ENCODE data around the gene OR2A1. TPM values are rescaled to one million over a fixed set of nuclear protein-coding genes. Genes with fewer than 3 reads are reported as not detected.
A peak's percentile ranks its signal among the peaks of the same experiment; 100 is the strongest.
"Not testable (repeated sequence)": the region's sequence is repeated elsewhere in the genome, so short reads cannot be mapped to it uniquely, and the experiment has no call there.

OR2A1 gene, protein sequence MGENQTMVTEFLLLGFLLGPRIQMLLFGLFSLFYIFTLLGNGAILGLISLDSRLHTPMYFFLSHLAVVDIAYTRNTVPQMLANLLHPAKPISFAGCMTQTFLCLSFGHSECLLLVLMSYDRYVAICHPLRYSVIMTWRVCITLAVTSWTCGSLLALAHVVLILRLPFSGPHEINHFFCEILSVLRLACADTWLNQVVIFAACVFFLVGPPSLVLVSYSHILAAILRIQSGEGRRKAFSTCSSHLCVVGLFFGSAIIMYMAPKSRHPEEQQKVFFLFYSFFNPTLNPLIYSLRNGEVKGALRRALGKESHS
- polyA plus RNA-seq (ENCODE audit: low read depth in 6 of 6) = 1 to 10 TPM in 1 of 6 donors, under 1 TPM in 1, not detected in 4; 0.21 to 1.5 TPM

DNA sequence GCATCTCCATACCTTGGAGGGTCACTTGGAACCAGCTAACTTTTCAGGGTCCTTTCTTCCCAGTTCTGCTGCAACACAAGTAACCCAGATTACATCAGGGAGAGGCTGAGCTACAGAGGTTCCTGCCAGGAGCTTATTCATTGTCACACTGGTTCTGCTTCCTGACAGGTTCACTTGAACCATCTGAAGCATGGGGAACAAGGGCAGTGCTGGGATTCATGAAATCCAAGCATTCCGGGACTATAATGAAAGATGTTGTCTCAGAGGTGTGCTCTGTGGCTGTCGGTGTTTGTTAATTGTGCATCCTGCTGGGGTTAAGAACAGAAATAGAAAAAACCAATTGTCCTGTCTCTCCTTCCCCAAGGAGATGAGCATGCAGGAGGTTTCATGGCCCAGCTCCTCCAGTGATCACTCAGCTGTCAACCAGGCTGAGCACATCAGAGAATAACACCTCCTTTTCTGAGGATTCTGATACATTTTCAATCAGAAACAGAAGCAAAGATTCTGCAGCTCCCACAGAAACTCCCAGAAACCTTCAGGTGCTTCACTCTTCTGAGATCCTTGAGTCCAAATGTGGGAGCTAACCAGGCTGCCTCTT is at the start of gene OR2A1:
TSS of gene OR2A1 (plus strand) at position 548 of the 598 bp plus-strand sequence. CDS start 5,706 bp downstream, outside the sequence.
- H3K4me1 Mint-ChIP-seq; H3K36me3 Mint-ChIP-seq; H3K27me3 Mint-ChIP-seq; H3K9me3 Mint-ChIP-seq; DNase-seq; ATAC-seq (ENCODE audit: low read depth in 2 of 2); H3K4me3 Mint-ChIP-seq: not testable (repeated sequence)
- peak within 1 kb of the TSS in 1 of 6 donors; percentile 15 for H3K27ac Mint-ChIP-seq

DNA sequence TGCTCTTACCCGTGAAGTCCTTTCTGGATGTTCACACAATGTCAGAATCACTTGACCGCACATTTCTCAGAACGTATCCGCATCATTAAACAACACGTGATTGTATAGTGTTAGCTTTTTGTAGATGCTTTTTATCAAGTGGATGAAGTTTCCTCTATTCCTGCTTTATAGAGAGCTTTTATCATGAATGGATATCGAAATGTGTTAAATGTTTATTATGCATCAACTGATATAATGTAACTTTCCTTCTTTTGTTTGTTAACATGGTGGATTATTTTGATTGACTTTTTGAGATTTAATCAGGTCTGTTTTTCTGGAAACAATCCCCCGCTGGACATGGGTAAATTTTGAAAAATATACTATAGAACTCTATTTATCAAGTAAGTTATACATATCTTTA is 47.5 kb upstream of the OR2A1 start, which contains the start of gene OR2A7:
TSS of gene OR2A7 (minus strand) at position 101 of the 400 bp plus-strand sequence. CDS start 5,164 bp downstream, outside the sequence.
- DNase-seq; H3K4me1 Mint-ChIP-seq; H3K36me3 Mint-ChIP-seq; ATAC-seq (ENCODE audit: low read depth in 2 of 2); H3K27ac Mint-ChIP-seq; H3K27me3 Mint-ChIP-seq; H3K9me3 Mint-ChIP-seq; H3K4me3 Mint-ChIP-seq: not testable (repeated sequence)

DNA sequence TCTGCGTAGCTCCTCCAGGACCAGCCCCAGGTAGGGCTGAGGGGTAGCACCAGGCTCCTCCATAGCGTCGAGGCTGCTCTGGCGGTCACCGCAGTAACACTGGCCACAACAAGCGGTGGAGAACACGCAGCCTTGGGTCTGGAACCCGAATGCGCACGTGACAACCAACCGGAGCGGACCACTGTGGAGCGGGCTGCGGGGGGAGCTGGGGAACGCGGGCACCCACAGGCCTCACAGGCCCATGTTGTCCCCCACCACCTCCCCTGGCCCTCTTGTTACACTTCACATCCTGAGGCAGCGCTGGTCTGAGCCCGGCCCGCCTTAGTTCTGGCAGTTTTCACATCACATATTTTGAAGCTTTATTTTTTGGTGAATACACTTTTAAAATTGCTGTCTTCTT is 43.0 kb upstream of the OR2A1 start, which contains the start of gene CTAGE8:
TSS of gene CTAGE8 (minus strand) at position 101 of the 400 bp plus-strand sequence. CDS start at position 63, 38 bp downstream.
- not testable (repeated sequence) for H3K27me3 Mint-ChIP-seq; H3K36me3 Mint-ChIP-seq; H3K4me3 Mint-ChIP-seq; H3K9me3 Mint-ChIP-seq; H3K4me1 Mint-ChIP-seq; DNase-seq; ATAC-seq (ENCODE audit: low read depth in 2 of 2); H3K27ac Mint-ChIP-seq

DNA sequence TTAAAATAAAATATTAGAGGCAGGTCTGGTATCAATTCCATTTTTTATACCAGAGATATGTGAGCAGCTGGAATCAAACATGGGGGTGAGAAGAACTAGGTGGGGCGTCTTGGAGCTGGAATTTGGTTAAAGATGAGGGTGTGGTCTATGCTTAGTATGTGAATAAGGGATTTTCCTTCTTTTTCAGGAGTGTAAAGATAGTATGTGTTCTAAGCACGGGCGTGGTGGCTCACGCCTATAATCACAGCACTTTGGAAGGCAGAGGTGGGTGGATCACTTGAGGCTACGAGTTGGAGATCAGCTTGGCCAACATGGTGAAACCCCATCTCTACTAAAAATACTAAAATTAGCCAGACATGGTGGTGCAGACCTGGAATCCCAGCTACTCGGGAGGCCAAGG is 36.9 kb upstream of the OR2A1 start:
- DNase-seq; ATAC-seq (ENCODE audit: low read depth in 2 of 2); H3K4me1 Mint-ChIP-seq; H3K27ac Mint-ChIP-seq; H3K9me3 Mint-ChIP-seq; H3K4me3 Mint-ChIP-seq; H3K27me3 Mint-ChIP-seq; H3K36me3 Mint-ChIP-seq: not testable (repeated sequence)

DNA sequence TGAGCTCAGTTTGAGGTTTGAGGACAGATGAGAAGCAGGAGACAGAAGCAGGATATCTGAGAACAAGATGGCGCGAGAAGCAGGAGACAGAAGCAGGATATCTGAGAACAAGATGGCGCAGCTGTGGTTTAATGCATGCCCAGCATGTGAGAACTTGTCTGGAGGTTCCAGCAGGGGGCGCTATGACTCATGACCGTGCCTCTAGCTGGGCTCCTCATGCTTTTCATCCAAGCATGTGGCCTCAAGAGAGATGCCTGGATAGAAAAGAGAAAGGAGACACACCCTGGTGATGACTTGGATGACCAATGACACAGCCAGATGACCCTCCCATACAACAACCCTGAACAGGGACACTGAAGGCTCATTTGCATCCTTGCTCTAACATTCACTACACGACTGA is 32.2 kb upstream of the OR2A1 start:
- ATAC-seq (ENCODE audit: low read depth in 2 of 2); H3K27me3 Mint-ChIP-seq; H3K4me1 Mint-ChIP-seq; H3K4me3 Mint-ChIP-seq; H3K27ac Mint-ChIP-seq; DNase-seq; H3K36me3 Mint-ChIP-seq; H3K9me3 Mint-ChIP-seq: not testable (repeated sequence)

DNA sequence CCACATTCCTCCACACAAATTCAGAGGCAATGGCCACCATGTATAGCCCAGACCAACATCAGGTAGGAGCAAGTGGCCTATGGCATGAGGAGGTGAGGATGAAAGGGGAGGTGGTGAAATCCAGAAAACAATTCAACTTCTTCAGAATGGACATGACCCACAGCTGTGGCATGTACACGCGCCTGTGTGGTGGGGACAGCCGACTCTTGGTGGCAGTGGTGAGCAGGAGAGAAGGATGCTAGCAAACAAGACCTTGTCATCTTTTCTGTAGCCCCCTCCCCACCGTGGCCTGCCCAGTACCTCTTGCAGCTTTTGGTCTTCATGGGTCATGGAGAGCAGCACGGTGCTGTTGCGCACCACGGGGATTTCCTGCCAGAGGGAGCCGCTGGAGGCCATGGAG is 30.2 kb upstream of the OR2A1 start:
- H3K9me3 Mint-ChIP-seq; ATAC-seq (ENCODE audit: low read depth in 2 of 2); H3K36me3 Mint-ChIP-seq: not testable (repeated sequence)

DNA sequence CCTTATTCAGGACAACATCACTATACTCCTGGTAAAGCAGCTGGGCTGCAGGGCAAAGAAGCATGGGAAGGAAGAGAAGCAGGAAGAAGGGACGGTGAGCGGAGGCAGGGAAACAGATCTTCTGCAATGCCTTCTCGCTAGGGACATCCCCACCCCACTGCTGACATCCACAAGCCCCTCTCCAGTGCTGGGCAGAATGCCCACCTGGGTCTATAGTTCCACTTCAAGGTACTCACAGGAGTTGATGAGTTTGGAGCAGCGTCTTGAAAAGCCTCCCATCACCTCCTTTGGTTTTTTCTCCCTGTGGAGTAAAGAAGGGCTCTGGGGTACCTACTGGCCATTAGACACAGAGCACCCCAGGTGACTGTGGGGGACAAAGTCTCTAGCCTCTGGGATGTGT is 29.7 kb upstream of the OR2A1 start:
- not testable (repeated sequence) for DNase-seq; H3K9me3 Mint-ChIP-seq; H3K36me3 Mint-ChIP-seq; H3K4me1 Mint-ChIP-seq; H3K27ac Mint-ChIP-seq; H3K27me3 Mint-ChIP-seq; ATAC-seq (ENCODE audit: low read depth in 2 of 2); H3K4me3 Mint-ChIP-seq

More for the DNA sequence above, 30.2 kb upstream of the OR2A1 start:
- H3K4me3 Mint-ChIP-seq, DNase-seq, H3K4me1 Mint-ChIP-seq, H3K27ac Mint-ChIP-seq, H3K27me3 Mint-ChIP-seq: not testable (repeated sequence)

DNA sequence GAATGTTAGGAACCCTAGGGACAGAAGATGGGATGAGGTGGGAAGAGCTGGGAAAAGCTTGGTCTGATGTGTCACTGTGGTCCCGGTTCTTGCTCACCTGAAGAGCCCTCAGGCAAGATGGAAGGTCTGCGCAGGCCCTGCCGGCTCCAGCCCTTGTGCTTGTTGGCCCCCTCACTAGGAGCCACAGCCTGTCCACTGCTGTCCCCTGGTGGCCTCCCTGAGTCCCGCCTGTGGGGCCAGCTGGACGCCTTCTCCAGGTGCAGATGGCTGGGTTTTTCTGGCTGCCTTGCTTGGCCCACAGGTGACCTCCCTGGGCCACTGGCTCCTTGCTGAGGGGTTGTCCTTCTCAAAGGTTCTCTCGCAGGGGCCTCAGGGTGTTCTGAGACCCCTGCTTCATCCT is 28.5 kb upstream of the OR2A1 start:
- not testable (repeated sequence) for H3K36me3 Mint-ChIP-seq; H3K4me3 Mint-ChIP-seq; DNase-seq; H3K27ac Mint-ChIP-seq; ATAC-seq (ENCODE audit: low read depth in 2 of 2); H3K27me3 Mint-ChIP-seq; H3K9me3 Mint-ChIP-seq; H3K4me1 Mint-ChIP-seq

DNA sequence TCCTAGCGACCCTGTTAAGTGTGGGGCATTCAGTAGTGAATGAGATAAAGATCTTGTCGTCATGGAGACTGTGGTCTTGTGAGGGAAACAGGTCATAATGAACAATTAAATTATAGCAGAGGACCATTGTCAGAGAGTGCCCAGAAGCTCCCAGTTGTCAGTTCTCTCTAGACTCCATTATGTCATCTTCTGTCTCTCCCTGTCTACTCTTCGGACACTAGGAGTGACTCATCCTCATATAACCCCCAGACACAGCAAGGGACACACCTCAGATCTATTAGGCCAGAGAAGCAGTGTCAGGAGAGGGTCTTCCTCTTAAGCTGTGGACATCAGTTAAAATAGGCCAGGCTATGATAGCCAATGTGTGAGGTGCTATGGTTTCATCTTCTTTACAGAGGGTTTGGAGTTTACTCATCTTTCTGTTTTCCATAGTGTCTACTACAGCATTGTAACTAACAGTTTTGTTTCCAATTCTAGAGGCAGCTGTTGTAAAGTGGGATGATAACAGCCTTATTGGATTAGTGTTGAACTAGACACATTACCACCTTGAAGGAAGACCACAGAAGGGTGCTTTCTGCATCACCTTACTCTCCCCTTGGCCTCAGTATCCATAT is 24.9 kb upstream of the OR2A1 start:
- H3K4me1 Mint-ChIP-seq; ATAC-seq (ENCODE audit: low read depth in 2 of 2): not testable (repeated sequence)

DNA sequence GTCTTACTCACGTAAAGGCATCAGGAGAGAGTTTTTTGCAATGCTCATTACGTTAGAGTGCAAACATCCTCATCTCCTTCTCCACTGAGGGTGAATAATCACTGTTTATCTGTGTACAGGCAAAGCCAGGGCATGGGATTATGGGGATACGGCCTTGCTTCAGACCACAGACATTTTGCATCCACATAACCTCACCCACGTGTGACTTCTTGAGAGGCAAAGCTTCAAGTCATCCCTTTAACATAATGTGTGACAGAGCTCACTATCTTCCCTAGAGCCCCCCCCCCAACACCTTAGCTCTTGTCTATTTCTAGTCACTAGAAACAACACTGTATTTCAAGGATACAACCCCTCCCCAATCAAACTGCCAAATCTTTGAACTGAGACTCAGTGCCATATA is 20.6 kb upstream of the OR2A1 start:
- ATAC-seq (ENCODE audit: low read depth in 2 of 2); DNase-seq; H3K4me1 Mint-ChIP-seq; H3K4me3 Mint-ChIP-seq; H3K36me3 Mint-ChIP-seq; H3K27me3 Mint-ChIP-seq; H3K9me3 Mint-ChIP-seq; H3K27ac Mint-ChIP-seq: not testable (repeated sequence)

More for the DNA sequence above, 24.9 kb upstream of the OR2A1 start:
- H3K4me3 Mint-ChIP-seq, DNase-seq, H3K36me3 Mint-ChIP-seq, H3K27me3 Mint-ChIP-seq, H3K27ac Mint-ChIP-seq, H3K9me3 Mint-ChIP-seq: not testable (repeated sequence)

DNA sequence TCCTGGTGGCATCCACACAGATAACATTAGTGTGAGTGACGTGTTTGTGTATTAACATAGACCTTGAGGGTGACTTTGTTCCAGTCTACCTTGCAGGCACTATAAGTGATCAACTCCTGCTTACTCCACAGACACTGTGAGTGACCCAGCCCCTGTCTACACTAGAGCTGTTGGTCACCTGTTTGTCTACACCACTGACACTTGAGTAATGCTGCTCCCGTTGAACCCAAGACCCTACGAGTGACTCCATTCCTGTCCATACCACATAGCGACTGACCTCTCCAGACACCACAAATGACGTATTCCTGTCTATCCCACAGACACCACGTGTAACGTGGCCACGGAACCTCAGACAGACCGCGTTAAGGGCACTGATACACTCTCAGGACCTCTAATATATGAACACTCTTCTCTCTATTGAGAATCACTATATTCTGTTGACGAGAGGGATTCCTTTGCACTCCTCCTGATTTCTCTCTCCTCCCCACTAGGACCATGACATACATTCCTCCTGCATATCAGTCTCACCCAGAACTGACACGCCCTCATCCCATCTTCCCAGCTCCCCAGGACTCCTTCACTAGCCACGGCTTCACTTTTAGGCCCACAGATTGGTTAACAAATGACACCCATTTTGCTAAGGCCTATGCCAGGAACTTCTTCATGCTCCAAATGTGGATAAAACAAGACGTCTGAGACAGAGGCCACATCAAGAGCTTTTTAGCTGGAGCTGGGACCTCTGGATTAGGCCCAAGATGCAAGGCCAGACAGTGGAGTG is 19.6 kb upstream of the OR2A1 start:
- H3K4me3 Mint-ChIP-seq = peak overlapping the region in 2 of 8 donors; percentile 30 to 74
- not testable (repeated sequence) for DNase-seq; H3K27ac Mint-ChIP-seq; H3K36me3 Mint-ChIP-seq; H3K9me3 Mint-ChIP-seq; H3K4me1 Mint-ChIP-seq; ATAC-seq (ENCODE audit: low read depth in 2 of 2); H3K27me3 Mint-ChIP-seq

DNA sequence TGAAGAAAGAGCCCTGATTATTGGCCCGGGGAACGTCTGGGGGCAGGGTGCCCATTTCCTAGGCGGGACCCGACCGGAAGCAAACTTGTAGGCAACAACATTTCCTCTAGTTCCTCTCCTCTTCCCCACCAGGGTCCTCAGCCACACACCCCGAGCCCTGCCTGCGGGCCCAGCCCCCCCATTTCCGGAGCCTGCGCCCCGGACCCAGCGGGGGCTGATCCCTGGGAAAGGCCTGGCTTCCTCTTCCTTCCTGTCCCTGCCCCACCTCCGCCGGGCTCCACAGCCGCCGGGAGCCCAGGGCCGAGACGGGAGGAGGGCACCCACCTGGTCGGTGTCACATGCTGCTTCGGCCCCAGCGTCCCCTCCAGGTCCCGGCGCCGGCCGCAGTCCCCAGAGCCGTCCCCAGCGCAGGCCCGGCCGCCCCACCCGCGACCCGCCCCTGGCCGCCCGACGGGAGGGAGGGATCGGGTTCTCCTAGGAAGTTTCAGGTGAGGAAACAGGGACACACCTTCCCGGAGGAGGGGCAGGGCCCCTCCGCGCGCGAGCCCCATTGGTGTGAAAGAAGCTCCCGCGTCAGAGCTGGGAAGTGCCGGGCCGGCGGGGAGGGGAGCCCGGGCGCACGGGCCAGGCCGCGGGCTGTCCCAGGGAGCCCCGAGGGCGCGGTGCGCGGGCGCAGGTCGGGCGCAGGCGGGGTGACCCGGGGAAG is 18.3 kb upstream of the OR2A1 start:
- H3K36me3 Mint-ChIP-seq, H3K9me3 Mint-ChIP-seq, H3K4me1 Mint-ChIP-seq, H3K4me3 Mint-ChIP-seq, H3K27me3 Mint-ChIP-seq, H3K27ac Mint-ChIP-seq: not testable (repeated sequence)
- DNase-seq (peak; percentile 25), ATAC-seq (ENCODE audit: low read depth in 2 of 2) (peak; percentile 78 to 79)
